H9 (cell line): ENCODE measurements around the gene ANKS3. TPM values are rescaled to one million over a fixed set of nuclear protein-coding genes. Genes with fewer than 3 reads are reported as not detected.

ENCODE experiments used
- DNase-seq: peaks from one replicate; pipeline ENCODE4 v3.0.0-alpha.2; 2017
- H2AFZ ChIP-seq: one replicate; pipeline ENCODE4 v1.6.1; 2013; ENCODE audit warnings: mild to moderate bottlenecking, low read length, control low read depth, moderate library complexity
- H2AK5ac ChIP-seq: 2 replicates; pipeline ENCODE4 v1.6.1; 2013; ENCODE audit warnings: low read length, control low read depth, mixed read lengths; ENCODE audit not compliant: insufficient read length
- H2BK120ac ChIP-seq: one replicate; pipeline ENCODE4 v1.6.1; 2013; ENCODE audit warnings: low read depth, mild to moderate bottlenecking, low read length, control low read depth, inconsistent platforms; ENCODE audit not compliant: poor library complexity, severe bottlenecking
- H2BK12ac ChIP-seq: 2 replicates; pipeline ENCODE4 v1.6.1; 2013; ENCODE audit warnings: low read length, control low read depth, mixed read lengths, low read depth; ENCODE audit not compliant: insufficient read length
- H2BK15ac ChIP-seq: 2 replicates; pipeline ENCODE4 v1.6.1; 2013; ENCODE audit warnings: low read depth, low read length, control low read depth
- H2BK20ac ChIP-seq: one replicate; pipeline ENCODE4 v1.6.1; 2013; ENCODE audit warnings: low read depth, mild to moderate bottlenecking, low read length, control low read depth, inconsistent platforms; ENCODE audit not compliant: poor library complexity, severe bottlenecking
- H2BK5ac ChIP-seq: 2 replicates; pipeline ENCODE4 v1.6.1; 2013; ENCODE audit warnings: low read length, control low read depth, mixed read lengths; ENCODE audit not compliant: insufficient read length
- H3K14ac ChIP-seq: 2 replicates; pipeline ENCODE4 v1.6.1; 2013; ENCODE audit warnings: low read length, control low read depth; ENCODE audit not compliant: insufficient read depth
- H3K18ac ChIP-seq: 2 replicates; pipeline ENCODE4 v1.6.1; 2013; ENCODE audit warnings: low read depth, mild to moderate bottlenecking, mixed read lengths, low read length, control low read depth; ENCODE audit not compliant: insufficient read length
- H3K23ac ChIP-seq: 2 replicates; pipeline ENCODE4 v1.6.1; 2013; ENCODE audit warnings: low read length, control low read depth, mixed read lengths, low read depth; ENCODE audit not compliant: insufficient read length
- H3K23me2 ChIP-seq: 2 replicates; pipeline ENCODE4 v1.6.1; 2013; ENCODE audit warnings: low read depth, mild to moderate bottlenecking, mixed read lengths, low read length, control low read depth; ENCODE audit not compliant: insufficient read length, poor library complexity, severe bottlenecking
- H3K27ac ChIP-seq: 2 replicates; pipeline ENCODE4 v1.5.1; 2013; ENCODE audit warnings: low read length, control low read depth, mixed read lengths, low read depth; ENCODE audit not compliant: insufficient read length
- H3K27me3 ChIP-seq: 2 replicates; pipeline ENCODE4 v1.6.1; 2013; ENCODE audit warnings: low read length, control low read depth, inconsistent platforms; ENCODE audit not compliant: insufficient read depth
- H3K4ac ChIP-seq: 2 replicates; pipeline ENCODE4 v1.6.1; 2013; ENCODE audit warnings: low read depth, mild to moderate bottlenecking, control low read depth, inconsistent platforms, low read length, moderate library complexity
- H3K4me1 ChIP-seq: 2 replicates; pipeline ENCODE4 v1.6.1; 2013; ENCODE audit warnings: low read length, control low read depth, inconsistent platforms; ENCODE audit not compliant: insufficient read depth
- H3K4me2 ChIP-seq: 2 replicates; pipeline ENCODE4 v1.6.1; 2013; ENCODE audit warnings: low read length, control low read depth, mixed read lengths; ENCODE audit not compliant: insufficient read length, insufficient read depth
- H3K56ac ChIP-seq: 2 replicates; pipeline ENCODE4 v1.6.1; 2013; ENCODE audit warnings: low read depth, mild to moderate bottlenecking, mixed read lengths, low read length, control low read depth; ENCODE audit not compliant: insufficient read length
- H3K79me1 ChIP-seq: 2 replicates; pipeline ENCODE4 v1.6.1; 2013; ENCODE audit warnings: low read depth, mild to moderate bottlenecking, moderate library complexity, low read length, control low read depth, inconsistent platforms; ENCODE audit not compliant: insufficient read depth, poor library complexity, severe bottlenecking
- H3K79me2 ChIP-seq: 2 replicates; pipeline ENCODE4 v1.6.1; 2013; ENCODE audit warnings: low read length, control low read depth, inconsistent platforms; ENCODE audit not compliant: insufficient read depth
- H3K9ac ChIP-seq: 2 replicates; pipeline ENCODE4 v1.6.1; 2013; ENCODE audit warnings: low read length, control low read depth, mixed read lengths; ENCODE audit not compliant: insufficient read length; ENCODE audit errors: extremely low read depth
- H3K9me3 ChIP-seq: one replicate; pipeline ENCODE4 v1.6.1; 2013; ENCODE audit warnings: low read depth, low read length, inconsistent platforms; ENCODE audit not compliant: control insufficient read depth
- H3T11ph ChIP-seq: one replicate; pipeline ENCODE4 v1.6.1; 2013; ENCODE audit warnings: mild to moderate bottlenecking, low read length, control low read depth, inconsistent platforms
- H4K20me1 ChIP-seq: one replicate; pipeline ENCODE4 v1.6.1; 2013; ENCODE audit not compliant: control insufficient read depth, insufficient read length, insufficient read depth
- H4K5ac ChIP-seq: 2 replicates; pipeline ENCODE4 v1.6.1; 2013; ENCODE audit warnings: low read depth, mild to moderate bottlenecking, mixed read lengths, low read length, control low read depth; ENCODE audit not compliant: insufficient read length
- H4K8ac ChIP-seq: replicated peaks from 2 replicates; pipeline ENCODE4 v1.6.1; 2013; ENCODE audit warnings: low read length, control low read depth, mixed read lengths, low read depth; ENCODE audit not compliant: insufficient read length
- H4K91ac ChIP-seq: 2 replicates; pipeline ENCODE4 v1.6.1; 2013; ENCODE audit warnings: low read depth, mild to moderate bottlenecking, moderate library complexity, mixed read lengths, low read length, control low read depth; ENCODE audit not compliant: insufficient read length
- H3K27ac Mint-ChIP-seq, 3 experiments: 2 replicates in 2 of 3; 3 replicates in 1 of 3; pipeline ENCODE4 v1.8.0; 2020 to 2021; ENCODE audit warnings: mixed read lengths in 3 of 3, mild to moderate bottlenecking in 1 of 3, moderate library complexity in 1 of 3
- H3K27me3 Mint-ChIP-seq: 2 replicates; pipeline ENCODE4 v1.8.0; 2021; ENCODE audit warnings: low read depth, mild to moderate bottlenecking, moderate library complexity, mixed read lengths
- H3K36me3 Mint-ChIP-seq, 3 experiments: 2 replicates in 2 of 3; 3 replicates in 1 of 3; pipeline ENCODE4 v1.8.0; 2020 to 2021; ENCODE audit warnings: low read depth in 3 of 3, mixed read lengths in 3 of 3; ENCODE audit not compliant: insufficient read depth in 1 of 3
- H3K4me1 Mint-ChIP-seq, 2 experiments: 2 replicates each; pipeline ENCODE4 v1.8.0; 2020; ENCODE audit warnings: mixed read lengths in 2 of 2
- H3K4me3 Mint-ChIP-seq, 2 experiments: 2 replicates in 1 of 2; 3 replicates in 1 of 2; pipeline ENCODE4 v1.8.0; 2020 to 2021; ENCODE audit warnings: mild to moderate bottlenecking in 2 of 2, mixed read lengths in 2 of 2, moderate library complexity in 1 of 2
- H3K9me3 Mint-ChIP-seq, 2 experiments: 2 replicates in 1 of 2; 3 replicates in 1 of 2; pipeline ENCODE4 v1.8.0; 2020; ENCODE audit warnings: mild to moderate bottlenecking in 2 of 2, mixed read lengths in 2 of 2, moderate library complexity in 1 of 2
- CTCF ChIP-seq: fragments of 200-600 bp; sonication (generic); conservative IDR thresholded peaks from 3 replicates; pipeline ENCODE4 v1.8.0; 2021; ENCODE audit warnings: antibody characterized with exemption, mild to moderate bottlenecking
- WGBS: extraction: QIAGEN DNeasy Blood & Tissue Kit; methylation state at CpG from one replicate; pipeline ENCODE4 v1.1.7; 2013; ENCODE audit warnings: missing lambda C conversion rate, low lambda C conversion rate, mixed read lengths; ENCODE audit not compliant: insufficient read length; ENCODE audit errors: extremely low coverage; 5-methylcytosine and 5-hydroxymethylcytosine counted together
- total RNA-seq: library from RNA; stranded (reverse); gene quantifications from 2 replicates; pipeline ENCODE4 v1.2.1, GENCODE V29; 2021

Gene ANKS3
- total RNA-seq, 1 experiment from 2014 or later = 32.0 TPM

DNA sequence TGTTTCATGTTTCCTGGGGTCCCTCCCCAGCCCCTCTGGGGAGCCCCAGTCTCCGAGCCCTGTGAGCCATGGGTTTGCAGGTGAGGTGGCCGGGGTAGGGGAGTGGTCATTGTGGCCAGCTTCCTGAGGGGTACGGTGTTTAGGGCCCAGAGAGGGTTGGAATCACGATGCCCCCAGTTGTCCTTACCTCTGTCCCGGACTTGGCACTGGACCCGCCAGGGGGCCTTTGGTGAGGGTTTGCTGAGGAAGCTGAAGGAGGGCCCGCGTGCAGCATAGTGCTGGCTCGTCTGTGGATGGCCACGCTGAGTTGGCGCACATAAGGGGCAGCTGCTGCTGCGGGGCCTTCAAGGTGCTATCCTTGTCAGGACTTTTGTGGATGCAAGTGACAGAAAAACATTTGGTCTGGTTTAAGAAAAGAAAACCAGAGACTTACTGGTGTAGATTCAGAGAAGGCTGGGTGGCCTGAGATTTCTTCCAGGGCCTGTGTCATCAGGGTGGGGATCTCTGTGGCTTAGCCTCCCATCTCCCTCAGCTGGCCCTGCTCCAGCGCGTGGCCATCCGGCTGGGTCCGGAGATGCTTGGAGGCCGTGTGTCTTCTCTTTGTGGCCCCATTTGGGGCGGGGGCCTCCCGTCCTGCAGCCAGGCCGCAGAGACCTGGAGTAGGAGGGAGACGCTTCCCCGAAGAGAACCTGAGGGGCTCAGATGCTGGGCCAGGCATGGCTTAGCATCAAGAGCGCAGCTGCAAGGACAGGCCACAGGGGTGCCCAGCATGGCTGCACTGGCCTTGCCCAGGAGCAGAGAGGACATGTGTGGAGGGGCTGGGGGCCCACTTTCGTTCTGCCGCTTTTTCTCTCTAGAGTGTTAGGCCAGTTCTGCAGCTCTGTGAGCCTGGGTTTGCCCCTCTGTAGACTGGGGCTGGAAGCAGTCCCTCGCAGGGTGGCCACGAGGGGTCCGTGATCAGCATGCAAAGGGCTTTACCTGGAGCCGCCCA is 74.4 kb downstream of the ANKS3 start:
- no peak overlapping the region for H3K9ac ChIP-seq
- Mint-ChIP-seq H3K27me3 (no peaks in the 10 kb centered on the region; the same call in 1 of the 2 replicates), H3K36me3 (peaks cover 11 to 52% (median 31%) of the 10 kb centered on the region in 3 experiments; a peak in 6 of 7 replicates), H3K9me3 (no peaks in the 10 kb centered on the region), H3K27ac (peak overlapping the region in 2 of 3 experiments; percentile 66 to 81; a peak in 3 of 7 replicates), H3K4me3 (no peak overlapping the region), H3K4me1 (peaks cover 0 to 7% of the 10 kb centered on the region in 2 experiments; a peak in 2 of 4 replicates)
- H3T11ph ChIP-seq = no peak overlapping the region
- H4K5ac ChIP-seq = no peak overlapping the region
- H2BK20ac ChIP-seq = no peak overlapping the region
- H3K9me3 ChIP-seq = no peaks in the 10 kb centered on the region
- H3K23ac ChIP-seq = no peak overlapping the region
- no peaks in the 10 kb centered on the region for H3K27me3 ChIP-seq
- no peak overlapping the region for H3K56ac ChIP-seq
- no peaks in the 10 kb centered on the region for H3K79me2 ChIP-seq
- no peaks in the 10 kb centered on the region for H3K23me2 ChIP-seq
- H3K4ac ChIP-seq = no peak overlapping the region
- H4K20me1 ChIP-seq = no peaks in the 10 kb centered on the region
- H2AFZ ChIP-seq = no peak overlapping the region
- WGBS = no CpG with 5 or more reads among the region's 29 CpGs
- H4K8ac ChIP-seq = no peak overlapping the region
- H2BK5ac ChIP-seq = no peak overlapping the region
- DNase-seq = no peak
- no peak overlapping the region for H4K91ac ChIP-seq
- H2AK5ac ChIP-seq = no peak overlapping the region
- H3K18ac ChIP-seq = no peak overlapping the region
- H2BK15ac ChIP-seq = no peak overlapping the region
- no peak overlapping the region for H2BK120ac ChIP-seq
- no peak overlapping the region for H3K27ac ChIP-seq
- no peak overlapping the region for H2BK12ac ChIP-seq
- H3K79me1 ChIP-seq = no peaks in the 10 kb centered on the region
- no peak for TF ChIP-seq CTCF
- no peaks in the 10 kb centered on the region for H3K4me1 ChIP-seq
- H3K14ac ChIP-seq = no peak overlapping the region
- no peak overlapping the region for H3K4me2 ChIP-seq
